IMR-90 (cell line): ENCODE data around the gene ETS1. TPM values are rescaled to one million over a fixed set of nuclear protein-coding genes. Genes with fewer than 3 reads are reported as not detected.

ENCODE experiments used
- ATAC-seq: fragments of 200-7000 bp; cut with Tn5 transposase; 2 replicates; pipeline ENCODE4 v1.9.1; 2020; ENCODE audit warnings: low read depth, mild to moderate bottlenecking, moderate library complexity
- BruUV-seq: library from RNA; stranded (reverse); fragments of 400-500 nt; replicated peaks from 2 replicates; lab custom pipeline; 2021; lab: Mats Ljungman, UMichigan
- CTCF ChIA-PET: fragments of 300-600 bp; formaldehyde crosslinking; extraction: SDS; loops from one replicate; lab custom pipeline; 2021; ENCODE audit warnings: antibody characterized with exemption; lab: Yijun Ruan, JAX
- POLR2A ChIA-PET: fragments of 300-600 bp; sonication (Branson Sonifier 250); formaldehyde crosslinking; loops from one replicate; lab custom pipeline; 2022; ENCODE audit warnings: antibody characterized with exemption; ENCODE audit not compliant: unreplicated experiment; lab: Charles Lee
- DNase-seq: peaks from one replicate; pipeline ENCODE4 v3.0.0; 2013
- H2AFZ ChIP-seq: replicated peaks from 2 replicates; pipeline ENCODE3; 2013; ENCODE audit warnings: low read length, mild to moderate bottlenecking; ENCODE audit not compliant: poor library complexity
- H2AK5ac ChIP-seq: 2 replicates; pipeline ENCODE4 v1.6.1; 2013; ENCODE audit warnings: low read depth, low read length, inconsistent platforms
- H2AK9ac ChIP-seq: replicated peaks from 2 replicates; pipeline ENCODE3; 2013; ENCODE audit warnings: mild to moderate bottlenecking, low read depth, low read length, moderate library complexity; ENCODE audit not compliant: poor library complexity
- H2BK120ac ChIP-seq: 2 replicates; pipeline ENCODE4 v1.6.1; 2013; ENCODE audit warnings: low read depth, low read length, inconsistent platforms
- H2BK15ac ChIP-seq: 3 replicates; pipeline ENCODE4 v1.6.1; 2013; ENCODE audit warnings: low read depth, low read length, inconsistent platforms
- H2BK20ac ChIP-seq: 2 replicates; pipeline ENCODE4 v1.6.1; 2013; ENCODE audit warnings: low read depth, mild to moderate bottlenecking, inconsistent platforms, low read length, moderate library complexity
- H2BK5ac ChIP-seq: 2 replicates; pipeline ENCODE4 v1.6.1; 2013; ENCODE audit warnings: mild to moderate bottlenecking, low read depth, low read length, inconsistent platforms; ENCODE audit not compliant: poor library complexity, severe bottlenecking
- H3K14ac ChIP-seq: replicated peaks from 2 replicates; pipeline ENCODE4 v1.6.1; 2013; ENCODE audit warnings: low read depth, low read length, inconsistent platforms
- H3K18ac ChIP-seq: 2 replicates; pipeline ENCODE4 v1.6.1; 2013; ENCODE audit warnings: low read depth, low read length, control low read depth
- H3K23ac ChIP-seq: 2 replicates; pipeline ENCODE4 v1.6.1; 2013; ENCODE audit warnings: low read depth, low read length, inconsistent platforms
- H3K27ac ChIP-seq: 2 replicates; pipeline ENCODE4 v1.5.1; 2013; ENCODE audit warnings: mild to moderate bottlenecking, control low read depth, low read length; ENCODE audit not compliant: insufficient read depth
- H3K27me3 ChIP-seq: 2 replicates; pipeline ENCODE4 v1.6.1; 2013; ENCODE audit warnings: low read length; ENCODE audit not compliant: control insufficient read depth, insufficient read depth
- H3K36me3 ChIP-seq: 2 replicates; pipeline ENCODE4 v1.6.1; 2013; ENCODE audit warnings: low read length, mixed read lengths; ENCODE audit not compliant: control insufficient read depth, insufficient read depth
- H3K4ac ChIP-seq: 2 replicates; pipeline ENCODE4 v1.6.1; 2013; ENCODE audit warnings: low read depth, low read length, inconsistent platforms
- H3K4me1 ChIP-seq: 2 replicates; pipeline ENCODE4 v1.6.1; 2013; ENCODE audit warnings: low read length, mixed read lengths; ENCODE audit not compliant: control insufficient read depth, insufficient read depth
- H3K4me2 ChIP-seq: 2 replicates; pipeline ENCODE4 v1.6.1; 2013; ENCODE audit warnings: low read depth, mild to moderate bottlenecking, control low read depth, low read length, moderate library complexity
- H3K4me3 ChIP-seq: 2 replicates; pipeline ENCODE4 v1.5.1; 2013; ENCODE audit warnings: low read depth, mild to moderate bottlenecking, control low read depth, low read length, moderate library complexity; ENCODE audit not compliant: insufficient read depth
- H3K56ac ChIP-seq: 2 replicates; pipeline ENCODE4 v1.6.1; 2013; ENCODE audit warnings: low read length, inconsistent platforms; ENCODE audit not compliant: insufficient read depth; ENCODE audit errors: extremely low read depth
- H3K79me1 ChIP-seq, 2 experiments: 2 replicates each; pipeline ENCODE4 v1.6.1; 2013; ENCODE audit warnings: low read length in 2 of 2, inconsistent platforms in 1 of 2, low read depth in 1 of 2
- H3K9ac ChIP-seq: 2 replicates; pipeline ENCODE4 v1.6.1; 2013; ENCODE audit warnings: low read depth, low read length, control low read depth
- H3K9me1 ChIP-seq: 2 replicates; pipeline ENCODE4 v1.6.1; 2013; ENCODE audit warnings: low read length, inconsistent platforms; ENCODE audit not compliant: insufficient read depth
- H3K9me3 ChIP-seq: 2 replicates; pipeline ENCODE4 v1.6.1; 2013; ENCODE audit warnings: low read length; ENCODE audit not compliant: control insufficient read depth, insufficient read depth
- H4K20me1 ChIP-seq: 2 replicates; pipeline ENCODE4 v1.6.1; 2013; ENCODE audit warnings: low read length, inconsistent platforms; ENCODE audit not compliant: insufficient read depth
- H4K5ac ChIP-seq: 2 replicates; pipeline ENCODE4 v1.6.1; 2013; ENCODE audit warnings: mild to moderate bottlenecking, low read depth, low read length, control low read depth
- H4K8ac ChIP-seq, 2 experiments: 2 replicates each; pipeline ENCODE4 v1.6.1; 2013; ENCODE audit warnings: low read depth in 2 of 2, low read length in 2 of 2, control low read depth in 1 of 2, inconsistent platforms in 1 of 2
- H4K91ac ChIP-seq: 2 replicates; pipeline ENCODE4 v1.6.1; 2013; ENCODE audit warnings: low read depth, low read length, inconsistent platforms; ENCODE audit not compliant: insufficient read depth
- CEBPB ChIP-seq: IDR thresholded peaks from 2 replicates; pipeline ENCODE4 v1.6.1; 2012; ENCODE audit warnings: low read depth, low read length, improper control_type of control experiment
- CHD1 ChIP-seq: IDR thresholded peaks from 2 replicates; pipeline ENCODE4 v1.6.1; 2012; ENCODE audit warnings: low read depth, low read length, improper control_type of control experiment
- CTCF ChIP-seq: conservative IDR thresholded peaks from 2 replicates; pipeline ENCODE4 v1.5.1; 2012; ENCODE audit warnings: mild to moderate bottlenecking, low read depth, low read length, improper control_type of control experiment
- ELK1 ChIP-seq: fragments of 150-350 bp; IDR thresholded peaks from 2 replicates; pipeline ENCODE4 v1.6.1; 2016; ENCODE audit warnings: low read depth, mild to moderate bottlenecking, low read length, moderate library complexity, borderline replicate concordance
- FOS ChIP-seq: fragments of 150-350 bp; IDR thresholded peaks from 2 replicates; pipeline ENCODE4 v1.6.1; 2016; ENCODE audit warnings: low read depth, low read length
- MAFK ChIP-seq: IDR thresholded peaks from 2 replicates; pipeline ENCODE4 v1.6.1; 2012; ENCODE audit warnings: low read depth, low read length, improper control_type of control experiment
- MAZ ChIP-seq: IDR thresholded peaks from 2 replicates; pipeline ENCODE4 v1.6.1; 2012; ENCODE audit warnings: low read depth, mild to moderate bottlenecking, low read length, improper control_type of control experiment, moderate library complexity, borderline replicate concordance
- MXI1 ChIP-seq: IDR thresholded peaks from 2 replicates; pipeline ENCODE4 v1.6.1; 2012; ENCODE audit warnings: low read depth, mild to moderate bottlenecking, low read length, moderate library complexity, borderline replicate concordance
- NFE2L2 ChIP-seq: fragments of 150-350 bp; IDR thresholded peaks from 2 replicates; pipeline ENCODE4 v1.6.1; 2016; ENCODE audit warnings: low read depth, mild to moderate bottlenecking, low read length
- POLR2A ChIP-seq: IDR thresholded peaks from 2 replicates; pipeline ENCODE4 v1.6.1; 2012; ENCODE audit warnings: mild to moderate bottlenecking, low read depth, low read length
- RCOR1 ChIP-seq: IDR thresholded peaks from 2 replicates; pipeline ENCODE4 v1.6.1; 2012; ENCODE audit warnings: mild to moderate bottlenecking, low read length, improper control_type of control experiment; ENCODE audit not compliant: insufficient replicate concordance
- RFX5 ChIP-seq: IDR thresholded peaks from 2 replicates; pipeline ENCODE4 v1.8.0; 2012; ENCODE audit warnings: low read depth, mild to moderate bottlenecking, low read length, moderate library complexity
- SMC3 ChIP-seq: fragments of 150-350 bp; IDR thresholded peaks from 2 replicates; pipeline ENCODE4 v1.6.1; 2016; ENCODE audit warnings: low read depth, mild to moderate bottlenecking, antibody characterized with exemption, low read length, moderate library complexity
- USF2 ChIP-seq: fragments of 150-350 bp; IDR thresholded peaks from 2 replicates; pipeline ENCODE4 v1.6.1; 2017; ENCODE audit warnings: mild to moderate bottlenecking, antibody characterized with exemption, low read length, low read depth
- WGBS, 2 experiments: methylation state at CpG; one replicate each; pipeline versions ENCODE4 v1.1.5 to v1.1.7; 2013; ENCODE audit warnings: missing lambda C conversion rate in 2 of 2; ENCODE audit not compliant: insufficient read length in 1 of 2; ENCODE audit errors: extremely low coverage in 2 of 2; 5-methylcytosine and 5-hydroxymethylcytosine counted together
- dilution Hi-C: fragments of 300-500 bp; cut with HindIII; formaldehyde crosslinking; loops from one replicate; pipeline ENCODE4 v1.14.3; 2018; ENCODE audit warnings: low sequenced_read_pairs; ENCODE audit not compliant: unreplicated experiment
- in situ Hi-C: fragments of 300-500 bp; cut with MboI; formaldehyde crosslinking; loops from 3 replicates; pipeline ENCODE4 v1.14.3; 2019; ENCODE audit warnings: low sequenced_read_pairs, inconsistent platforms, mixed read lengths
- intact Hi-C: fragments of 100-400 bp; cut with micrococcal nuclease; formaldehyde crosslinking; loops from 2 replicates; pipeline ENCODE4 v1.10.0; 2022
- polyA plus RNA-seq, 3 experiments: library from polyadenylated mRNA; depleted of rRNA; stranded (reverse); fragments of >200 nt; gene quantifications; 2 replicates each; pipeline ENCODE4 v1.2.3, GENCODE V29; 2012; ENCODE audit warnings: low replicate concordance in 1 of 3
- total RNA-seq: library from RNA; depleted of rRNA; stranded (reverse); fragments of >200 nt; gene quantifications from 2 replicates; pipeline ENCODE4 v1.2.3, GENCODE V29; 2012

ETS1 gene
- total and polyA plus RNA-seq, 2 of the 4 experiments (the other 2 are of a cell fraction) = 41.2 to 56.3 TPM

GRCh38 chr11:128417607-128418324, 169.6 kb downstream of the ETS1 start:
- Histone ChIP-seq H3K27ac (no peak overlapping the region), H3K27me3 (no peaks in the 10 kb centered on the region), H3K4ac (peak overlapping the region; percentile 78; the same call in 1 of the 2 replicates), H2BK20ac (peak overlapping the region; percentile 79; the same call in 1 of the 2 replicates), H4K5ac (no peak overlapping the region), H3K4me1 (peaks cover 20% of the 10 kb centered on the region), H2AK9ac (no peak overlapping the region), H3K56ac (no peak overlapping the region), H4K8ac (no peak overlapping the region), H3K36me3 (no peaks in the 10 kb centered on the region), H3K9me1 (peaks cover 34% of the 10 kb centered on the region), H3K14ac (0 out of 2 replicates have a peak overlapping the region, but pooled peaks have one; percentile 38), H3K18ac (peak overlapping the region; percentile 15; the same call in 1 of the 2 replicates), H2BK5ac (peak overlapping the region; percentile 88), H3K9me3 (no peaks in the 10 kb centered on the region), H4K20me1 (no peaks in the 10 kb centered on the region), H2BK120ac (peak overlapping the region; percentile 83), H3K4me2 (peak overlapping the region; percentile 48; the same call in 1 of the 2 replicates), H4K91ac (no peak overlapping the region; the same call in 1 of the 2 replicates), H3K79me1 (no peaks in the 10 kb centered on the region), H3K4me3 (no peak overlapping the region), H2BK15ac (no peak overlapping the region), H2AK5ac (no peak overlapping the region), H3K23ac (no peak overlapping the region; the same call in 1 of the 2 replicates), H2AFZ (no peak overlapping the region), H3K9ac (no peak overlapping the region)
- peak; percentile 96 for DNase-seq
- dilution Hi-C loops = no loop called here
- in situ Hi-C loops = loop anchor here (25.0 kb wide), 1 partner anchor 380 kb away; no protein-coding TSS in a partner anchor
- no TSS peak for BruUV-seq
- ATAC-seq = peak; percentile 58
- intact Hi-C loops = no loop called here
- ChIA-PET CTCF (interaction anchor here (1.0 kb wide), 1 partner anchor 11 kb away, joined by 3 read pairs; no protein-coding TSS in a partner anchor), POLR2A (interaction anchor here (1.1 kb wide), 1 partner anchor 99 kb away, joined by 3 read pairs; no protein-coding TSS in a partner anchor)
- WGBS, 2 experiments = no CpG with 5 or more reads among the region's 5 CpGs
- TF ChIP-seq CEBPB = peak; percentile 91
- TF ChIP-seq SMC3 = no peak
- no peak for TF ChIP-seq NFE2L2
- no peak for TF ChIP-seq ELK1
- TF ChIP-seq MAFK = no peak
- no peak for TF ChIP-seq RCOR1
- TF ChIP-seq RFX5 = no peak
- no peak for TF ChIP-seq CTCF
- TF ChIP-seq FOS = peak; percentile 58
- no peak for TF ChIP-seq MAZ
- peak; percentile 53; the same call in 1 of the 2 replicates for TF ChIP-seq POLR2A
- no peak for TF ChIP-seq MXI1
- TF ChIP-seq USF2 = no peak
- TF ChIP-seq CHD1 = no peak
